Liver (tissue), 3 donors: Measurements from ENCODE around the gene FRS3.
A peak's percentile ranks its signal among the peaks of the same experiment; 100 is the strongest.

Experiments
- CTCF ChIP-seq: fragments of 150-350 bp; IDR thresholded peaks from 2 replicates; pipeline ENCODE4 v1.5.1; 2017; ENCODE audit warnings: improper control_type of control experiment, low read depth, low read length; ENCODE audit not compliant: missing input control
- RAD21 ChIP-seq, 2 donors: IDR thresholded peaks; 2 replicates each; pipeline ENCODE4 v1.6.1; 2016; ENCODE audit warnings: antibody characterized with exemption in 2 of 2, mild to moderate bottlenecking in 2 of 2
- REST ChIP-seq: IDR thresholded peaks from 2 replicates; pipeline ENCODE4 v1.6.1; 2016; ENCODE audit warnings: antibody characterized with exemption, mild to moderate bottlenecking
- RXRA ChIP-seq, 2 donors: IDR thresholded peaks; 2 replicates each; pipeline ENCODE4 v1.6.1; 2017 to 2018; ENCODE audit warnings: antibody characterized with exemption in 2 of 2, mild to moderate bottlenecking in 1 of 2
- SP1 ChIP-seq: IDR thresholded peaks from 2 replicates; pipeline ENCODE4 v1.6.1; 2018; ENCODE audit warnings: antibody characterized with exemption, mild to moderate bottlenecking
- donor health status: healthy.
- donor health status: healthy.

- TF ChIP-seq CTCF = peak; percentile 76
- TF ChIP-seq RAD21 (IDR thresholded peaks at IDR 0.05) = peak; percentile 46 to 68
- no peak for TF ChIP-seq RXRA (IDR thresholded peaks at IDR 0.05)
- TF ChIP-seq REST = peak; percentile 67
- no peak for TF ChIP-seq SP1
These were observed 6.9 kb upstream of the FRS3 start for GRCh38 chr6:41786451-41787218.
